HG02884 (cell line): ENCODE measurements around the gene SPTAN1.
"Not testable (repeated sequence)": the region's sequence is repeated elsewhere in the genome, so short reads cannot be mapped to it uniquely, and the experiment has no call there.

Source experiments
- ATAC-seq: cut with Tn5 transposase; IDR thresholded peaks from one replicate; pipeline ENCODE4 v1.9.1; 2021; ENCODE audit warnings: mild to moderate bottlenecking, moderate library complexity; ENCODE audit not compliant: unreplicated experiment

The SPTAN1 gene

DNA sequence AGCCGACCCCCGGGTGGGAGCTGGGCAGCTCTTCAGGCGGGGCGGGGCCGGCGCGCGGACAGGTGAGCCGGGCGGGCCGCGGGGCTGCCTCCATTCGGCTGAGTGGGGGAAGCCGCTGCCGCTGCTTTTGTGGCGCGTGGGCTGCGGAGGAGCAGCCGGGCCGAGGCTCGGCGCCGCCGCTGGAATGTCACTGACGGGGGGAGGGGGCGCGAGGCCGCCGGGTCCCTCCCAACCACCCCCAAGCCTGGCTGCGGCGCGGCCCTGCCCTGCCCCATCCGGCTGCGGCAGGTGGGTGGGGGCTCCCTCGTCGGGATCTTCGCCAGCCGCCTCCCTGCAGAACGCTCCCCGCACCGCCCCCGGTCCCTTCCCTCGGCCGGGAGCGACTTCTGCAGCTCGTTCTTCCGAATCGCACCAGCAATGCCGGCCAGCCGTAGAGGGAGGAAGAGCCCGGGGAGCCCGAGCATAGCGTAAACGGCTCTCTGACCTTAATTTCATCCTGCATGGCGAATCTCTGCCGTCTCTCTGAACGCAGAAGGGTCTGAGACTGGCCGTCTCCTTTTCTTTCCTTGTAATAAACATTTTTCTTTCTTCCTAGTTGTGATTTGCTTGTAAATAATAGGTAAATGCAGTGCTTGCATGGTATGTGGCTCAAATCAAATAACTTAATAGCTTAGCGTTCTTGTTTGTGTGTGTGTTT, 505 bp downstream of the SPTAN1 start:
- peak; percentile 32 for ATAC-seq

DNA sequence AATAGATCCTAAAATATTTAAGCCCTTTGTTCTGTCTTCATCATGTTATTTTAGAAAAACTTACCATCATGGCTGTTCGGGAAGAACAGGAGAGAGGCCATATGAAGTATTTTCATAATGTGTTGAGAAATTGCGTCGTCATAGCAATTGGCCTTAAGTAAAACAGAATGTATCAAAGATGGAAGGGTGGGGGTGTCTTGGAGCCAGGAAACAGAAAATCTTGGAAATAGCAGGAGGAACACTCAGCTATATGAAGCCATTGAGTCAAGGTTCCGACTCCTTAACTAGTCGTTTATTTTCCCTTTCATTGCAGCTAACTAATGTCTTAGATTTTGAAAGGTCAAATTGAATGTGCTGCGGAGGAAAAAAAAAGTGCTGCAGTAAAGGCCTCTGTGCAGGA, 1.3 kb downstream of the SPTAN1 start:
- no peak for ATAC-seq

DNA sequence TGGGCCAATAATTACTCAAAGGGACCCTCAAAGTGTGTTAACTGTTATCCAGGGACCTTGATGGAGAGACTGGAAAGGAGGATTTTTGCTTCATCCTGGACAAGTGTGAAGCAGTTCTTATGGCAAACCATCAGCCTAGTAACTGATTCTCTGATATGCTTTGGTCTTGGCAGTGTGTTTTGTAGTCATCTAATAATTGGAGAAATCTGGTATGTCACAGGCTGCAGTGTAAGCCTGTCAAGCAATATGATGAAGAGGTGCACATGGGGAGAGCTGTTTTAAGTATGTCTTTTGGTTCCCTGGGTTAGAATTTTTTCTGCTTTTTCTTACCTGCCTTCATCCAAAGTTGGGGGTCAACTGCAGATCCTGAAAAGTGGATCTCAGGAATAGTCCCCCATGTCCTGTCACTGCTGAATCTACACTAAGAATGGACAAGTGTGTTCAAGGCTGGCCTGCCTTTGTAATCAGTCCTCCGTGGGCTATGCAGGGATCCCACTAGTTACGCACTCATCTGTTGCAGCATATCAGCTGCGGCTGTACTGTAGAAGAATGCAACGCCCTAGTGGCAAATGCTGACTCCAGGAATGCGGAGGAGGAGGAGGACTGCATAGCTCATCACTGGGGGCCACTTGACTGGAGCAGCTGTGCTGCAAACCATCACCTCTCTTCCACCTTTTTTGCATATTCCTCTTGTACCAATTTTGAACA, 1.9 kb downstream of the SPTAN1 start:
- ATAC-seq, result no peak

DNA sequence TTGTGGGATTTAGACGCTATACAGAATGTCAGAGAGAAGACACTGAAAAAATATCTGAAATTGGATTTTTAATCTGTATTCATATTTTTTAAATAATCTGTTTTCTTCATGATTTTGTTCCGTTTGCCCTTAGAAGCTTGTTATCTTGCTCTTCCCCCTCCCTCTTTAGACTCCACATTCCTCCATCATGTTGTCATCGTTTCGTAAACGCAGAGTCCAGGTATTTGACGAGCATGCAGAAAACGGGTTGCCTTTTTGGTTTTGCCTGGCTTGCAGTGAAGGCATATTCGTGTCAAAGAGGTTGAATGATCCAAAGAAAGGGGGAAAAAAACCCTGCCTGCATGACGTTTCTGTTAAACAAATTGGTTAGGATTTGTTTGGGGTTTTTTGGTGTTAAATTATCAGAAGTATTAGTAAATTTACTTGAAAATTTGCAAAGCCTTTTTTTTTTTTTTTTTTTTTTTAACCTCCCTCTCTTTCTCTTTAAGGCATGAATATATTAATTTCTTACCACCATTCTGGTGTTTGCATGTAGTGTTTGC, 2.9 kb downstream of the SPTAN1 start:
- ATAC-seq, result no peak

DNA sequence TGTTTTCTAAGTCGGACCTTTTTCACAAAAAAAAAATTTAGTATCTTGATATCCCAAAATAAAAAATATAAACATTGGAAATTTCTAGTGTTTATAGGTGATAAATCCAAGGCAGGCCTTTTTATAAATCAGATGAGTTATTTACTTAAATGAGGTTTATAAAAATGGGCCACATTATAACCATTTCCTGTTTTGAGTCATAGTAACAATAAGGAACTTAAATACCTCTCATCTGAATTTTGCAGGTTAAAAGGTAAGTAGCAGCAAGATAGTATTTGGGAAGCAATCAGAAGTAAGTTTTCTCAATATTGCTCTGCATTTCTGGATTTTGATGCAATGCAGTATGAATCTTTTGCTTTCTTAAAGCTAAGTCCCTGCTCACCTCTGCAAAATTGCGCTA, 3.9 kb downstream of the SPTAN1 start:
- ATAC-seq, result no peak

DNA sequence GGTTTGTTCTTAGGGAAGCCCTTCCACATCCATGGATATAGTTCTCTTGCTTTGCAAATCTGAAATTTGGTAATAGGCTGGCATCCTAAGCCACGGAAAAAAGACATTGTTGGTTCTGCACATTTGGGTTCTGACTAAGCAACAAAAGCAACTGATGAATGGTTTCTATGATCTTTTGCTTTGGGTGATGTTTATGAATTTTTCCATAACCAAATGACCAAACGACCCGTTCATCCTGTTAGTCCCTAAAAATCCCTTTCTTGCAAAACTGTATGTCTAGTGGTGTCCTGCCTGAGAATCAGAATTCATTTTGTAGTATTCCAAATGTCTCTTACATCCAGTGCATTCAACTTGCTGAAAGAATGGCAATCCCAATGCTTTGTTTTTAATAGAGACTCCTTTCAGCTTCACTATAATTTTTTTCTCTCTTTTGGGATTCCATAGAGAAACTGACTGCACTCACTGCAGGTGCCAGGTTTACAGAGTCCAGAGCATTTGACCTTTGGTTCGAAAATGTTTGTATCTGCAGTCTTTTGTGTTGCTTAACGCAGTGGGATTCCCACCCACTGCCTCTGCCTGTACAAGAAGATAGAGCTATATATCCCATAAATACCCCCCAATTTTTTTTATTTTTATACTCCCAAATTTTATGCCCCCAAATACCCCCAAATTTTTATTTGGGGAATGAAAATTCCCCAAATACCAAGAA, 4.7 kb downstream of the SPTAN1 start:
- no peak for ATAC-seq

DNA sequence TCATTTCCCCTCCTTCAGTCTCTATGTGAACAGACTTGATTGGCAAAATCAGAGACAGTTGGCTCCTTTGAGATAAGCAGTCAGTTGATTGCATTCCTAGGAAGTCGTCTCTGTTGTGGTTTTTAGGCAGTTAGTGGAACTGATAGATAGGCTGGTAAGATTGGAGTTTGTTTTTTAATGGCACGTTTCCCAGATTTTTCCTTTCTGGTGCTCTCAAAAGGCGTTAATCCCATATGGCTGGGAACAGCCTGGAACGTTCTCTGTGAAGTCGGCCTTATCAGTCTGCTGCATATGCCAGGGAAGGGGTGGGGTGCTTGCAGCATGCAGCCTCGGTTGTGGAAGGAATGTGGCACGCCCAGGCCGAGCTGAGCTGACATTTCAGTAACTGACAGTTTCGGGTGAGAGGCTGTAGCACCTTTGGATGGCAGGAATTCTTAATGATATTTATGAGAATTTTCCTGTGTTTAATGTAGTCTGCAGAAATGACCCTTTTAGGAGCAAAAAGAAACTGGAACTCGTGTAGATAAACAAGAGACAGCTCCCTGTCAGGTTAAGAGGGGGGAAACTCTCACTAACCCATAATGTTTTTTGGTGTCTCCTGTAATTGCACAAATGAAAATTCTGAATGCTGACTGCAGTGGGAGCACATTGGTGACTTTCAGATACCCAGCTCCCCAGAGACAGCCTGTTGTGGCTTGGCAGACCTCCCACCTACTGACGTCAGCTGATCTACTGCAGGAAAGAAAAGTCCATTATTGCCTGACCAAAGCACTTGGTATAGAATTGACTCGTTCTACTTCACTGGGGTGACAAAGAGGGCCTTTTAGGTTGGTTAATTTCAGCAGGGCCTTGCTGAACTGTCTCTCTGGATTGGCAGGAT, 6.3 kb downstream of the SPTAN1 start:
- ATAC-seq, result peak; percentile 57

DNA sequence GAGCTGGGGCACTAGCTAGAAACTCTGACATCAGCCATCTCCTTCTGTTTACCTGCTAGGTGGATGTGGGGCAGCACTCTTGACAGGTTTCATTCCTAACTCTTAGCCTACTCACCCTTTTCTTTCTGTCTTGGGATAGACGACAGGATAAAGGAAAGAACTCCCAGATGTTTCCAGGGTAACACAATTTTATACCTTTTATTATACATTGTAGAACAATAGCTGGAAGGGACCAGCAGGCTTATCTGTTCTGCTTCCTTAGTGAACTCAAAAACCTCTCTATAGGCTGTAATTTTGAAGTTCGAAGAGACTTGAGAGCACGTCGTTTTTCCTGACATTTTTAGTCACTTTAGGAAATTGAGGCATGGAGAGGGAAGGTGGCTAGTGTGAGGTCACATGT, 13.2 kb downstream of the SPTAN1 start:
- no peak for ATAC-seq

DNA sequence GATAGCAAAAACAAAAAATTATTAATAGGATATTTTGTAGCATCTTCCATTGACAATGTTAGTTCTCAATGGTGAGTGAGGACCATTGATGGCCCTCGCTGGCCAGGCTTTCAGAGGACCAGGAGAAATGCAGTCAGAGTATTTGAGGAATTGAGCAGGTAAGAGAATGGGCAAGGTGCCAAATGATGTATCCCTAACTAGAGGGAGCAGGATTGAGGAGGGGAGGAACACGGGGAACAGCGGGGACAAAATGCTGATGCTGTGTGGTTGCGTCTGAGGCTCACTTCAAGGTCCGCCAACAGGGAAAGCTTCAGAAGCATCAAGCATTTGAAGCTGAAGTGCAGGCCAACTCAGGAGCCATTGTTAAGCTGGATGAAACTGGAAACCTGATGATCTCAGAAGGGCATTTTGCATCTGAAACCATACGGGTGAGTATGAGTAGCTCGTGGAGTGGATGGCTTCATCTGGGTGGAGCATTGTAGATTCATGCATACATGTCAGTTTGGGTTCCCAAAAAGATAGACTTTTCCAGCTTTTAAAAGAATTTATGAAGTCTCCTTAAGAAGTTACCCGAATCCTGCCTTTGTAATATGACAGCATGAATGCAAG, 16.2 kb downstream of the SPTAN1 start:
- ATAC-seq, result no peak

DNA sequence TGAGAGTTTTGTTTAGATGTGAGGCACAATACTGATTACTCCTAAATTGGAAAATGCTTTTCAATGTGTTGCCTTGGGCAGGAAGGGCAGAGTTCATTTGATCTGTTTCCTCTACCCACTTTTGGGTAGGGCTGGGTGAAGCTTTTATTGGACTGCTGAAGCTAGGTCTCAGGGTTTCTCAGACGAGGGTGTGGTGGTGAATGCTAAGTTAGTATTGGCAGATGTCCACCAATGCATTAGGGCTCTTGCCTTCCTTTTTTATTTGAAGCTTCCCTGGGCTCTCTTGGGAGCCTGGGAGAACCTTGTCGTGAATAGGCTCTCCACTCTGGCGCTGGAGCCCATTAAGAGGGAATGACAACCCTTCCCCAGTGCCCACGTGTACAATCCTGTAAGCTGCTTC, 23.1 kb downstream of the SPTAN1 start:
- ATAC-seq, result no peak

DNA sequence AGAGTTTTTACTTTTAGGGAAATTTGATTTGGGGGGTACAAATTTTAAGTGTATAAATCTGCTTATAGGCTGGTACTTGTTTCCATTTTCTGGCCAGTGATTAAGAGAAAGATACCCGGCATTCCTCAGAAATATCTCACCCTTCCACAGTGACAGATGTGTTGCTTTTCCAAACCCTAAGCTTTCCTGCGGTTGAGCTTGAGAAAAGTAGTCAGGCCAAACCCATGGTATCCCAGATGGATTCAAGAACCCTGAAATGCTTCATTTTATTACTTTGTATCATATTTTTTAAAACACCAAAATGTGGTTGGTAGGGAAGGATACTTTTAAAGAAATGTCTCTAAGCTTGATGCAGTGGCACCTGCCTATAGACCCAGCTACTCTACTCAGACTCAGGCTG, 23.5 kb downstream of the SPTAN1 start:
- ATAC-seq, result no peak

DNA sequence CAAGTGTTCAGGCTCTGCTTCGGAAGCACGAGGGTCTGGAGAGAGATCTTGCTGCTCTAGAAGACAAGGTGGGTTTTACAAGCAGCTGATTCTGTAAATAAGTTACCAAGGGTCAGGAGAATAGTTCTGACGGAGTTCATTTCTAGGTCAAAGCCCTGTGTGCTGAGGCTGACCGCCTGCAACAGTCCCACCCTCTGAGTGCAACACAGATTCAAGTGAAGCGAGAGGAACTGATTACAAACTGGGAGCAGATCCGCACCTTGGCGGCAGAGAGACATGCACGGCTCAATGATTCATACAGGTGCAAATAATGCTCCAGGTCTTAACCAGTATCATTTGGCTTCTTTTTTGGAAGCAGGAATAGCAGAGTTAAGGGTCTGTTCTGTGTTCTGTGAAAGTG, 24.8 kb downstream of the SPTAN1 start:
- ATAC-seq, result no peak

DNA sequence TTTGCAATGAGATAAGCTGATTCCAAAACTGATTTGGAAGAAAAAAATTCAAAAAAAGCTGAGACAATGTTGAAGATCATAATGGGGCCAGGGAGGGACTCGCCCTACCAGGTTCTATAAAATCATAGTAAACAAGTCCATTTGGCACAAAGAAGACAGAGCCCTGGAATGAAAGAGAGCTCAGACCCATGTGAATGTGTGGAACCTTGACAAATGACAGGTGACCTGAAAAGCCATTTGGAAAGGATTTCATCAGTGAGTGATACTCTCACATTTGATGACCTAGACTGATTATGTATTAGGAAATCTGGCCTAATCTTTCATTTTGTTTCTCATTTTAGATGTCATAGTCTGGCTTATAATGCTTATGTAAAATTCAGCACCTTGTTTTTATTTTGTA, 26.8 kb downstream of the SPTAN1 start:
- no peak for ATAC-seq

DNA sequence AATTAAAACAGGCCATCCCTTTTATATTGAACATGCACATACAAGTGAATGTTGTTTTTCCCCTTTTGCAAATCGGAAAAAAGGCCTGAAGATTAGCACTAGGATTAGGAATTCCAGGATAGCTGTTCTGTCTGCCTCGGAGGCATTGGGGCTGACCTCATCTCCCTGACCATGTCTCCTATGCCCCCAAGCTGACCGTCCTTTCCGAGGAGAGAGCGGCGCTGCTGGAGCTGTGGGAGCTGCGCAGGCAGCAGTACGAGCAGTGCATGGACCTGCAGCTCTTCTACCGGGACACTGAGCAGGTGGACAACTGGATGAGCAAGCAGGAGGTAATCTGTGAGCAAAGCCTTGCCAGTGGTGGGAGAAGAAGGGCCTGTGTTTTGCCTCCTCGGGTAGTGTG, 28.3 kb downstream of the SPTAN1 start:
- ATAC-seq, result no peak

DNA sequence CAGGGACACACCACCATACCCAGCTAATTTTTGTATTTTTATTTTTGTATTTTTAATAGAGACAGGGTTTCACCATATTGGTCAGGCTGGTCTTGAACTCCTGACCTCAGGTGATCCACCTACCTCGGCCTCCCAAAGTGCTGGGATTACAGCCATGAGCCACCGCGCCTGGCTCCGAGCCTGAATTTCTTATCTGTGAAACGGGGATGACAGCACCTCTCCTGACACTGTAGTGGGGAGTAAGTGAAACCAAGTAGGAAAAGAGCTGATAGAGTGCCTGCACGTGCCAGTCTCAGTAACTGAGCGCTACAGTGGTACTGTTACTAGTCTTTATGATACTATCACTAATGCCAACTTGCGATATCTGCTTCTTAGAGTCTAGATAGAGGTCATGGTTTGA, 32.8 kb downstream of the SPTAN1 start:
- ATAC-seq, result not testable (repeated sequence)

DNA sequence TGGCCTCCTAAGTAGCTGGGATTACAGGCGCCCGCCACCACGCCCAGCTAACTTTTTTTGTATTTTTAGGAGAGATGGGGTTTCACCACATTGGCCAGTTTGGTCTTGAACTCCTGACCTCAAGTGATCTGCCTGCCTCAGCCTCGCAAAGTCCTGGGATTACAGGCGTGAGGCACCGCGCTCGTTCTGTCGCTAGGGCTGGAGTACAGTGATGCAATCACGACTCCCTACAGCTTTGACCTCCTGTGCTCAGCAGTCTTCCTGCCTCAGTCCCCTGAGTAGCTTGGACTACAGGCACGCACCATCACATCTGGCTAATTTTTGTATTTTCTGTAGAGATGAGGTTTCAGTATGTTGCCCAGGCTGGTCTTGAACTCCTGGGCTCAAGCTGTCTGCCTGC, 34.5 kb downstream of the SPTAN1 start:
- not testable (repeated sequence) for ATAC-seq

DNA sequence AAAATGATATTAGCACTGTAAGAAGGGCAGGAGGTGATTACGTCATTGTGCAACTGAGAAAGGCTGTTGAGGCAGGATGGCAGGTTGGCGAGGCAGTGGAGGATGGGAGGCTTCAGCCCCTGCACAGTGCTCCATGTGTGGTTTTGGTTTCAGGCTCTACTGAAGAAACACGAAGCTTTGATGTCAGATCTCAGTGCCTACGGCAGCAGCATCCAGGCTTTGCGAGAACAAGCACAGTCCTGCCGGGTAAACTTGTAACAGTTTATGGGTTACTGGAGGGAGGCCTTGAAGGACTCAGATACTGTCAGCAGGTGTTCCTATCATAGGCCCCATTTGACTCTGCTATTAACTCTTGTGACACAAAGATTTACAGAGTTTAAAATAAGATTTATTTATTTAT, 35.1 kb downstream of the SPTAN1 start:
- no peak for ATAC-seq

DNA sequence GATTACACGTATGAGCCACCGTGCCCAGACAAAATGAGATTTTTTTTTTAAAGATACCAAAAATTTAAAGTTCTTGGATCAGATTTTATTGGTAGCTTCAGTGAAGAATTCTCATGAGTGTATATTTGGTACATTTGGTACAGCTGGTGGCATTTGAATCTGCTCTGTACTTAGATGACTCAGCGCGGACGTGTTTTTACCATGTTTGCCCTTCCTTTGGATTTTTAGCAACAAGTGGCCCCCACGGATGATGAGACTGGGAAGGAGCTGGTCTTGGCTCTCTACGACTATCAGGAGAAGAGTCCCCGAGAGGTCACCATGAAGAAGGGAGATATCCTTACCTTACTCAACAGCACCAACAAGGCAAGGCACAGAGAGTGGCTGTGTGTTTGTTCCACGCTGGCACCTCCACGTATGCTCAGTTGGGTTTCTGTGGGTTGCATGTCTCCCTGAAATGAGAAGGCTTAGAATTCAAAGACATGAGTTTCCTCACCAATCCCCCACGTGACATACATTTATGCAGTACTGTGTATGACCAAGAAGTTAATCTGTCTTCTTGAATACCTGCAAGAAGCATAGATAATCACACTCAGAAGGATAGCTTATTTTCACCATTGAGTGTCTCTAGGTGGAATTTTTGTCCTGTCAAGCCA, 36.3 kb downstream of the SPTAN1 start:
- ATAC-seq, result no peak

DNA sequence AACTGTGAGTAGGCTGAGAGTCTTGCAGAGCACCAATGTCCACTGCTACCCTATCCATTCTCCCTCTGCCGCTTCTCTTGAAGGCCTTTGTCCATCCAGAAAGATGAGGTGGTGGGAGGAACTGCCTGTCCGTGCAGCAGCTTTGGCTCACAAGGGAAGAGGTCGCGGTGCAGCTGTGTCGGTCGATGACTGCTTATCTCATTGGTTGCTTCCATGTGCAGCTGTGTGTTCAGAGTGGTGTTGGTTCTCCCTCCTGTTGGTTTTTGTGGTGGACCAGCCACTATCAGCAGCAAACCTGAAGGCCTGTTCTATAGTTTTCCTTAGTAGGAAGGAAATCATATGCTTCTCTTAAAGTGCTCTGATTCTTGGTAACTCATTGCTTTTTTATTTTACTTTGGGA, 40.7 kb downstream of the SPTAN1 start:
- no peak for ATAC-seq

DNA sequence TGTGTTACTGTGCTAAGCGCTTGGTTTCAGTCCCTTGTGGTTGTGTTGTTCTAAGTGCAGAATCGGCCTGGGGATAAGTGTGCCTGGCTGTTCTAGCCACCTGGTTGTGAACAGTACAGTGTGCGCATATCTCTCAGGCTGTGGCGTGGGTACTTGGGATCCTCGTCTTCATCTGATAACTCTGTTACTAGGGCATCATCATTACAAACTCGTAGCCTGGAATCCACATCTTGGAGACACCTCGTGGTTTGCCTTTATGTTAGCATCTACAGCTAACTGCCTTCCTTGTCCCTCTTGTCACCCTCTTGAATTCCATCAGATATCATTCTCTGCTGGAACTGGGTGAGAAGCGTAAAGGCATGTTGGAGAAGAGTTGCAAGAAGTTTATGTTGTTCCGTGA, 41.5 kb downstream of the SPTAN1 start:
- no peak for ATAC-seq
